ENCODE measurements around the gene DTL. TPM values are rescaled to one million over a fixed set of nuclear protein-coding genes. Genes with fewer than 3 reads are reported as not detected.
A peak's percentile ranks its signal among the peaks of the same experiment; 100 is the strongest.

Gene DTL
- total RNA-seq, 1 donor from 2014 or later = 76.6 TPM

GRCh38 chr1:212044851-212045250 is 9.3 kb downstream of the DTL start:
- Histone ChIP-seq H3K4me3 (no peak overlapping the region), H3K27me3 (no peaks in the 10 kb centered on the region), H3K9me3 (ENCODE audit: low read depth) (no peaks in the 10 kb centered on the region), H3K4me2 (peak overlapping the region; percentile 34), H3K79me2 (ENCODE audit: low read depth) (peaks cover 78% of the 10 kb centered on the region), H3K4me1 (no peaks in the 10 kb centered on the region), H4K20me1 (ENCODE audit: low read depth) (peaks cover 32% of the 10 kb centered on the region), H3F3A (ENCODE audit: low read depth) (no peaks in the 10 kb centered on the region), H3K27ac (no peak overlapping the region), H3K36me3 (peaks cover 16% of the 10 kb centered on the region), H3K9ac (no peak overlapping the region), H2AFZ (replicated peaks) (no peak overlapping the region)
- Mint-ChIP-seq H3K4me3 (no peak overlapping the region), H3K27ac (no peak overlapping the region), H3K27me3 (ENCODE audit: insufficient read depth, low read depth) (no peaks in the 10 kb centered on the region), H3K36me3 (peaks cover 47% of the 10 kb centered on the region), H3K4me1 (peaks cover 5% of the 10 kb centered on the region), H3K9me3 (peaks cover 3% of the 10 kb centered on the region)
- DNase-seq (ENCODE audit: low spot score) = peak; percentile 3
- TF ChIP-seq EZH2phosphoT487 (IDR thresholded peaks at IDR 0.05) (no peak), CTCF (IDR thresholded peaks at IDR 0.05) (no peak), EZH2 (IDR thresholded peaks at IDR 0.05) (no peak)

- H3K36me3 ChIP-seq = peaks cover 20% of the 10 kb centered on the region
- no peaks in the 10 kb centered on the region for H3K4me1 ChIP-seq
- Mint-ChIP-seq H3K36me3 (peaks cover 45% of the 10 kb centered on the region), H3K4me3 (no peak overlapping the region), H3K27me3 (ENCODE audit: insufficient read depth, low read depth) (no peaks in the 10 kb centered on the region), H3K4me1 (peaks cover 4% of the 10 kb centered on the region), H3K9me3 (peaks cover 1% of the 10 kb centered on the region), H3K27ac (no peak overlapping the region)
- H3K9ac ChIP-seq = no peak overlapping the region
- H3K4me2 ChIP-seq = no peak overlapping the region
- peaks cover 24% of the 10 kb centered on the region for H4K20me1 ChIP-seq (ENCODE audit: low read depth)
- no peak overlapping the region for H2AFZ ChIP-seq (replicated peaks)
- H3K27ac ChIP-seq = no peak overlapping the region
- H3K27me3 ChIP-seq = no peaks in the 10 kb centered on the region
- H3F3A ChIP-seq (ENCODE audit: low read depth) = no peaks in the 10 kb centered on the region
- no peak for TF ChIP-seq CTCF (IDR thresholded peaks at IDR 0.05)
- no peak for TF ChIP-seq EZH2 (IDR thresholded peaks at IDR 0.05)
- TF ChIP-seq EZH2phosphoT487 (IDR thresholded peaks at IDR 0.05) = no peak
- H3K9me3 ChIP-seq (ENCODE audit: low read depth) = no peaks in the 10 kb centered on the region
- no peak overlapping the region for H3K4me3 ChIP-seq
- no peak for DNase-seq (ENCODE audit: low spot score)
- H3K79me2 ChIP-seq (ENCODE audit: low read depth) = peaks cover 74% of the 10 kb centered on the region
Measured at GRCh38 chr1:212045981-212046380, 10.4 kb downstream of the DTL start.

DNA sequence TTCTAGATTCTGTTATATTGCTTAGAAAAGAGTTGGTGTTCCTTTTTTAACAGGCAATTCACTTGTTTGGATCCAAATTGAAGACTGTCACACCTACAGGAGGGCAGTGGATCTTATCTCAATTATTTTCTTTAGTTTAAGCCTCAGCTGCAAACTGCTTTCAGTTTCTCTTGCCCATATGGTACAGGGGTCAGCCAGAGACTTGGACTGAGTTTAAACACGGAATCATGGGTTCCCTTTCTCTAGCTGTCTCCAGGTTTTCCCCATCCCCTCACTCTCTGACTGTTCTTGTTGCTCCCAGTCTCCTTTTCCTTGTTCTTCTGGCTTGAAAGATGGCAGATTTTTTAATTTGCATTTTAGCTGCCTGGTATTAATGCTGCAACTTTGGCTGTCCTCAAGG is 18.4 kb downstream of the DTL start:
- TF ChIP-seq EZH2 (IDR thresholded peaks at IDR 0.05) (no peak), EZH2phosphoT487 (IDR thresholded peaks at IDR 0.05) (no peak), CTCF (IDR thresholded peaks at IDR 0.05) (no peak)
- peaks cover 52% of the 10 kb centered on the region for H3K36me3 ChIP-seq
- peaks cover 77% of the 10 kb centered on the region for H3K36me3 Mint-ChIP-seq
- H3K4me2 ChIP-seq = no peak overlapping the region
- no peaks in the 10 kb centered on the region for H3K27me3 ChIP-seq
- H3K4me1 ChIP-seq = no peaks in the 10 kb centered on the region
- peaks cover 29% of the 10 kb centered on the region for H3K9me3 Mint-ChIP-seq
- H3K9ac ChIP-seq = no peak overlapping the region
- H2AFZ ChIP-seq (replicated peaks) = no peak overlapping the region
- H3K4me3 Mint-ChIP-seq = no peak overlapping the region
- H3K4me1 Mint-ChIP-seq = no peaks in the 10 kb centered on the region
- H3F3A ChIP-seq (ENCODE audit: low read depth) = no peaks in the 10 kb centered on the region
- no peak for DNase-seq (ENCODE audit: low spot score)
- no peaks in the 10 kb centered on the region for H4K20me1 ChIP-seq (ENCODE audit: low read depth)
- no peaks in the 10 kb centered on the region for H3K27me3 Mint-ChIP-seq (ENCODE audit: insufficient read depth, low read depth)
- H3K4me3 ChIP-seq = no peak overlapping the region
- H3K27ac ChIP-seq = no peak overlapping the region
- H3K27ac Mint-ChIP-seq = no peak overlapping the region
- no peaks in the 10 kb centered on the region for H3K9me3 ChIP-seq (ENCODE audit: low read depth)
- peaks cover 18% of the 10 kb centered on the region for H3K79me2 ChIP-seq (ENCODE audit: low read depth)
